ENCODE data around the gene NR0B2. TPM values are rescaled to one million over a fixed set of nuclear protein-coding genes. Genes with fewer than 3 reads are reported as not detected.

Gene NR0B2
- total RNA-seq, 1 donor from 2014 or later: 4.7 TPM

GRCh38 chr1:26941311-26941710 is 27.5 kb upstream of the NR0B2 start:
- ATAC-seq (no peak), DNase-seq (ENCODE audit: missing footprints) (no peak)
- intact Hi-C loops (cut with DNase I): no loop called here

DNA sequence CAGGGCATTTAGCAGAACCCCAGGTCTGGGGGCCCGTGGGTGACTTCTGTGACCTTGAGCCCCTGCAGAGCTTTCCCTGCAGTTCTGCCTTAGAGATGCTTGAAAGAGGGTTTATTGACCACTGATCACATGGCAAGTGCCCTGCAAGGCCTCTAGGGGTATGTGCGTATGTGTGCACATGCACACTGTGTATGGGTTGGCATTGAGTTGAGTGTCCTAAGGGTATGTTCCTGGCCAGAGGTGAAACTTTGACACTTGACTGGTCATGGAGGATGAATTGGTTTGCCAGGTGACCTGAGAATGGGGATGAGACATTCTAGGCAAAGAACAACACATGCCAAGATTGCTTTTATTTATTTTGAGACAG is 24.9 kb upstream of the NR0B2 start:
- intact Hi-C loops (cut with DNase I): no loop called here
- no peak for DNase-seq (ENCODE audit: missing footprints)
- ATAC-seq: no peak

DNA sequence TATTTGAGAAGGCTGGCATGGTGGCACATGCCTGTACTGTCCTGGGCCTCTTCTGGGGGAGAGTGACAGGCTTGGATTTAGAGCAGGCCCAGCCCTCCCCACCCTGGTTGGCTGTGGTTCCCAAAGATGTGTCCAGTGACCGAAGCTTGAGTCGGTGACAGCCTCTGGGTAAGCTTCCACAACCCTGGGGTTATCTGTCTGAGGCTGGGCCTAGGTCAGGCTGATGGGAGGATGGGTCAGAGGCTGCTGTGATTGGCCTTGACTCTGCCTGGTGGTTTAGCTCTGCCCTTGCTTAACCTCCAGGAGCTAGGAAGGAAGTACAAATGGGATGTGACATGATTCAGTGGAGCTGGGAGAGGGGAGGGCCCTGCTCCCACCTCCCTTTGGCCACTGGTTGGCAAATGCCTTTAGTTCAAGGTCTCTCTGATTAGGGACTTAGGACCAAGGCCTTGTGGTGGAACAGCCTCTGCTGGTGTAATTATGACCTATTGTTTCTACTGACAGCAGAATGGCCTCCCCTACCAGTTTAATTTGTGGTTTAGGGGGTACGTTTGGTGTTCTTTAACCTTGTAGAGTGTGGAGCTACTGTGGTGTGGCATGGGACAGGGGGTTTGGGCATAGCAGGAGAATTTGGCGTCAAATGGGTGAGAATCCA is 24.4 kb upstream of the NR0B2 start:
- ATAC-seq (peak; percentile 84), DNase-seq (ENCODE audit: missing footprints) (no peak)
- intact Hi-C loops (cut with DNase I): no loop called here

DNA sequence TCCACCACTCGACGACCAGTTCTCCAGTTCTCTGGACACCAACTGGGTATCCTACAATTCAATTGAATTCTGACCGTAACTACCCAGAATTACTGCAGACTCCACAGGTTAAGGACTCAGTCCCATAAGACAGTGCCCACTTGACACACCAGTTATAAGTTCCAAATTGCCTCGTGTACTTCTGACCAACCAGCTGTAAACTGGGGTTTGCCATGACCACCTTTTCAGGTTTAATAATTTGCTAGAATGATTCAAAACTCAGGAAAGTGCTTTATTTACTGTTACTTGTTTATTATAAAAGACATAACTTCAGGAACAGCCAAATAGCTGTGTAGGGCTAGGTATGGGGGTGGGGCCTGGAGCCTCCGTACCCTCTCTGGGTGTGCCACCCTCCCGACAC is 23.0 kb upstream of the NR0B2 start:
- DNase-seq (ENCODE audit: missing footprints): no peak
- intact Hi-C loops (cut with DNase I): no loop called here
- no peak for ATAC-seq

DNA sequence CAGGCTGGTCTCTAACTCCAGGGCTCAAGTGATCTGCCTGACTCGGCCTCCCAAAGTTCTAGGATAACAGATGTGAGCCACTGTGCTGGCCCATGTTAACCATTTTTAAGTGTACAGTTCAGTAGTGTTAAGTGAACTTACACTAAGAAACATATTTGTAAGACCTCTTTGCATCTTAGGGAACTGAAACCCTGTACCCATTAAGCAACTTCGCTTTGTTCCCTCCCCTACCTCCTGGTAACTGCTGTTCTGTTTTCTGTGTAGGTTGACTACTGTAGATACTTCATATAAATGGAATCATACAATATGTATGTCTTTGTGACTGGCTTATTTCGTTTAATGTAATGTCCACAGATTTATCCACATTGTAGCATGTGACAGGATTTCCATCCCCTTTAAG is 18.8 kb upstream of the NR0B2 start:
- DNase-seq (ENCODE audit: missing footprints) (no peak), ATAC-seq (no peak)
- intact Hi-C loops (cut with DNase I): no loop called here

DNA sequence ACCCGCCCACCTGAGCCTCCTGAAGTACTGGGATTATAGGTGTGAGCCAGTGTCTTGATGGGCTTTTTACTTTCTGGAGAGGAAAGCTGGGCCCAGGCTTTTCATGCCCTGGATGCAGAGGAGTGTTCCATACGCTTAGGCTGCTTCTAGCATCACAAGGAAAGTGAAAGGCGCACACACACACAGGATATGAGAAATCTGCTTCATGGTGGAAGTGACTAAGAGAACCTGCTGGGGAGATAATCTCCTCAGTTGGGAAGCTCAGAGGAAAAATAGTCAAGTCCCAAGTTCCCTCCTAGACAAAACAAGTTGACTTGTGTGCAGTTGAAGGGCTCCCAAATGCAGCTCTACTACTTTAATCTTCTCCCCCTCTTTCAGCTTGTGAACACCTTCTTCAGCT is 9.9 kb upstream of the NR0B2 start:
- DNase-seq (ENCODE audit: missing footprints) (no peak), ATAC-seq (no peak)
- intact Hi-C loops (cut with DNase I): no loop called here

DNA sequence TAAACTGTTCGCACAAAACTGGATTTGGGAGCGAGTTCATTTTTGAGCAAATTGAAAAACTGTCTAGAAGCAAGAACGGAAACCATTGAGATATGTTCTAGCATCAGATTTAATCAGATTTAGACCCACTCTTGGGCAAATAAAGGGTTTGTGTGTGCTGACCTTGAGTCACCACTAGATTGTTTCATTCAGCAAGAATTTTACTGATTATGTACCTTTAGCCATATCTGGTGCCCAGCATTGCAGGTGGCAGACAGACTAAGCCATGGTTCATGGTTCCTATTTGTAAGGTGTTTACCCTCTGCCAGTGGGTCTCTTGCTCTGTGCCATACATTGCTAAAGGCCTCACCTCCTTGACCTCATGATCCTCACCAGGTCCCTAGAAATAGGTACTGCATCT is 9.1 kb upstream of the NR0B2 start:
- ATAC-seq (no peak), DNase-seq (ENCODE audit: missing footprints) (no peak)
- intact Hi-C loops (cut with DNase I): no loop called here

GRCh38 chr1:26922431-26922729 is 8.6 kb upstream of the NR0B2 start:
- ATAC-seq: no peak
- DNase-seq (ENCODE audit: missing footprints): no peak
- intact Hi-C loops (cut with DNase I): no loop called here

GRCh38 chr1:26921540-26922430 is 8.0 kb upstream of the NR0B2 start, which contains the start of gene NUDC:
NUDC (plus strand) TSS chr1:26921743; CDS start chr1:26921849, 106 bp downstream.
- intact Hi-C loops (cut with DNase I): no loop called here
- ATAC-seq (peak; percentile 99), DNase-seq (ENCODE audit: missing footprints) (peak; percentile 99)

- intact Hi-C loops (cut with DNase I): no loop called here
- DNase-seq (ENCODE audit: missing footprints) (no peak), ATAC-seq (peak; percentile 38)
Measured at GRCh38 chr1:26921126-26921539, 7.4 kb upstream of the NR0B2 start.

- peak; percentile 67 for ATAC-seq
- intact Hi-C loops (cut with DNase I): no loop called here
Measured at GRCh38 chr1:26915204-26915842, 1.5 kb upstream of the NR0B2 start.

DNA sequence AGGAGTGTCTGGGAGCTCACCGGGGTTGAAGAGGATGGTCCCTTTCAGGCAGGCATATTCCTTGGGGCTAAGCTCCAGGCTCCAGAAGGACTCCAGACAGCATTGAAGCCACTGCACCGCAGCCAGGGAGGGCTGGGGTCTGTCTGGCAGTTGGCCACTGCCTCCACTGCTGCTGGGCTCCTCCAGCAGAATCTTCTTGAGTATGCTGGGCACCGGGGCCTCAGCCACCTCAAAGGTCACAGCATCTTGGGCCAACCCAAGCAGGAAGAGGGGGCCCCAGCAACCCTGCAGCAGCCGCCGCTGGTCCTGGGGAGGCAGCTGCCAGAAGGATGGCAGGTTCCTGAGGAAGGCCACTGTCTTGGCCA is 404 bp downstream of the NR0B2 start:
- peak; percentile 3 for ATAC-seq
- no peak for DNase-seq (ENCODE audit: missing footprints)
- intact Hi-C loops (cut with DNase I): no loop called here

More at GRCh38 chr1:26915204-26915842, 1.5 kb upstream of the NR0B2 start:
- peak; percentile 74 for DNase-seq (ENCODE audit: missing footprints)

- ATAC-seq: no peak
- no peak for DNase-seq (ENCODE audit: missing footprints)
- intact Hi-C loops (cut with DNase I): no loop called here
Measured at GRCh38 chr1:26912147-26912490, 1.7 kb downstream of the NR0B2 start.

GRCh38 chr1:26911399-26912146 is 2.2 kb downstream of the NR0B2 start:
- DNase-seq (ENCODE audit: missing footprints): no peak
- no peak for ATAC-seq
- intact Hi-C loops (cut with DNase I): no loop called here

- intact Hi-C loops (cut with DNase I): no loop called here
- no peak for DNase-seq (ENCODE audit: missing footprints)
- no peak for ATAC-seq
Measured at GRCh38 chr1:26910343-26911160, 3.2 kb downstream of the NR0B2 start.

GRCh38 chr1:26909951-26910342 is 3.8 kb downstream of the NR0B2 start:
- intact Hi-C loops (cut with DNase I): no loop called here
- ATAC-seq (no peak), DNase-seq (ENCODE audit: missing footprints) (no peak)

DNA sequence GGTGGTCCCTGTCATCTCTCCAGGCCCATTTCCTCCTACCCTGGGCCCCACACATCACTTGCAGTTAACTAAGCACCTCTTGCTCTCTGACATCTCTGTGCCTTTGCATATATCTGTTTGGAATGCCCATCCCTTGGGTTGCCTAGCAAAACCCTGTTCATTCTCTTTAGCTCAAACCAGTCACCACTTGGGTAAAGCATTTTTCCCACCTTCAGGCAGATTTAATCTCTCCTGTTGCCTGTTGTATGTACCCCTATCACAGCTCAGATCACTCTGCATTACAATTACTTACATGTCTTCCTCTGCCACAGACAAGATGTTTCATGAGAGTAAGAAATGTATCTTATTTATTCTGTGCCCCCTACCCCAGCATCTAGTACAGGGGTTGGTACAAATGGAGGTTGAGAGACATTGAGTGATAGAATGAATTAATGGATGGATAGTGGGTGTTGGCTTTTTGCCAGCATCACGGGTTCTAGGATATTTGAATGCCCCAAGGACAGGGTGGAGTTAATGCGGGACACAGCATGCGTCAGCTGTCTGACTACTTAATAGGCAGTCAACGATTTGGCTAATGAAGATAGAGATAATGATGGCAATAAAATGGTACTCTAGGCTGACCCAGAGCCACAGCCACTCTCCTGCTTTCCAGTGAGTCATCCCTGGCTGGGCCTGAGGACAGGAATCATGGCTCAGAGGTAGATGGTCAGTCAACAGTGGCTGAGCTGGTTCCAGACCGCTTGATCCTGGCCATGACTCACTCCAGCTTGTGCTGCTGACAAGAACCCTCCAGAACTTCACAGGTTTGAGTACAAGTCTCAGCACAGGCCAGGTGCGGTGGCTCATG is 6.5 kb downstream of the NR0B2 start:
- DNase-seq (ENCODE audit: missing footprints) (no peak), ATAC-seq (no peak)
- intact Hi-C loops (cut with DNase I): no loop called here
